Fibroblast of upper back skin (primary cell): Measurements from ENCODE around the gene MICU1.
"Not testable (repeated sequence)": the region's sequence is repeated elsewhere in the genome, so short reads cannot be mapped to it uniquely, and the experiment has no call there.

Source experiments
- DNase-seq: peaks from one replicate; pipeline ENCODE4 v3.0.0-alpha.2; 2013

MICU1 gene

GRCh38 chr10:72375585-72375984 lies 250.3 kb downstream of the MICU1 start:
- no peak for DNase-seq

GRCh38 chr10:72375173-72375572 lies 250.7 kb downstream of the MICU1 start:
- DNase-seq, result peak; percentile 25

- no peak for DNase-seq
These were observed 255.6 kb downstream of the MICU1 start for GRCh38 chr10:72370201-72370722.

GRCh38 chr10:72367301-72367960 lies 258.4 kb downstream of the MICU1 start:
- DNase-seq, result no peak

- DNase-seq, result no peak
These were observed 260.6 kb downstream of the MICU1 start for GRCh38 chr10:72365106-72365895.

- peak; percentile 93 for DNase-seq
These were observed 261.6 kb downstream of the MICU1 start for GRCh38 chr10:72364239-72364777.

- no peak for DNase-seq
These were observed 268.9 kb downstream of the MICU1 start for GRCh38 chr10:72356987-72357386.

GRCh38 chr10:72356115-72356514 lies 269.8 kb downstream of the MICU1 start:
- DNase-seq, result no peak

- DNase-seq, result no peak
These were observed 270.7 kb downstream of the MICU1 start for GRCh38 chr10:72355214-72355555.

GRCh38 chr10:72354356-72355213 lies 271.3 kb downstream of the MICU1 start, which contains the start of gene DNAJB12:
DNAJB12 (minus strand) TSS chr10:72354919; CDS start chr10:72354897, 22 bp downstream.
- DNase-seq, result peak; percentile 96

- DNase-seq, result no peak
These were observed 271.9 kb downstream of the MICU1 start for GRCh38 chr10:72353965-72354355.

- DNase-seq, result no peak
These were observed 272.6 kb downstream of the MICU1 start for GRCh38 chr10:72353028-72353964.

- DNase-seq, result no peak
These were observed 274.4 kb downstream of the MICU1 start for GRCh38 chr10:72351479-72351878.

GRCh38 chr10:72349438-72349837 lies 276.4 kb downstream of the MICU1 start:
- no peak for DNase-seq

- DNase-seq, result no peak
These were observed 277.6 kb downstream of the MICU1 start for GRCh38 chr10:72348282-72348681.

- not testable (repeated sequence) for DNase-seq
These were observed 279.8 kb downstream of the MICU1 start for GRCh38 chr10:72346117-72346516.

GRCh38 chr10:72344932-72345331 lies 280.9 kb downstream of the MICU1 start:
- DNase-seq, result no peak

GRCh38 chr10:72342911-72343310 lies 283.0 kb downstream of the MICU1 start:
- DNase-seq, result no peak

- DNase-seq, result no peak
These were observed 285.2 kb downstream of the MICU1 start for GRCh38 chr10:72340510-72341261.

- DNase-seq, result no peak
These were observed 287.7 kb downstream of the MICU1 start for GRCh38 chr10:72338180-72338579.

GRCh38 chr10:72337722-72338121 lies 288.2 kb downstream of the MICU1 start:
- DNase-seq, result no peak
